Ovary (tissue), 9 donors: ENCODE measurements around the gene KCND2. TPM values are rescaled to one million over a fixed set of nuclear protein-coding genes. Genes with fewer than 3 reads are reported as not detected.
A peak's percentile ranks its signal among the peaks of the same experiment; 100 is the strongest.
"Not testable (repeated sequence)": the region's sequence is repeated elsewhere in the genome, so short reads cannot be mapped to it uniquely, and the experiment has no call there.

ENCODE experiments used
- DNase-seq, 5 donors: peaks; one replicate each; pipeline ENCODE4 v3.0.0-alpha.2; 2019 to 2020
- H3K27ac ChIP-seq, 2 donors: fragments of 200-600 bp; one replicate each; pipeline versions ENCODE4 v1.5.1 to v1.8.0; 2019 to 2022
- H3K27me3 ChIP-seq: fragments of 200-600 bp; one replicate; pipeline ENCODE4 v1.8.0; 2022
- H3K36me3 ChIP-seq: fragments of 200-600 bp; sonication (generic); one replicate; pipeline ENCODE4 v1.5.1; 2019
- H3K4me1 ChIP-seq: one replicate; pipeline ENCODE4 v1.8.1; 2013; ENCODE audit warnings: mild to moderate bottlenecking, moderate library complexity; ENCODE audit not compliant: insufficient read depth
- H3K4me3 ChIP-seq: fragments of 200-600 bp; sonication (generic); one replicate; pipeline ENCODE4 v1.5.1; 2017
- H3K9me3 ChIP-seq, 2 donors: fragments of 200-600 bp in 1 of 2; sonication (generic) in 1 of 2; one replicate each; pipeline versions ENCODE4 v1.5.1 to v1.8.1; 2013 to 2019; ENCODE audit warnings: mild to moderate bottlenecking in 1 of 2, moderate library complexity in 1 of 2
- EP300 ChIP-seq: sonication (generic); formaldehyde crosslinking; IDR thresholded peaks from one replicate; pipeline ENCODE4 v1.6.1; 2017; ENCODE audit warnings: antibody characterized with exemption
- POLR2A ChIP-seq: fragments of 450-650 bp; IDR thresholded peaks from one replicate; pipeline ENCODE4 v1.6.1; 2017; ENCODE audit warnings: antibody characterized with exemption, mild to moderate bottlenecking, moderate library complexity
- WGBS, 3 donors: extraction: QIAGEN DNeasy Blood & Tissue Kit in 1 of 3; methylation state at CpG; one replicate each; pipeline versions ENCODE4 v1.1.5 to v1.1.7; 2013 to 2017; 5-methylcytosine and 5-hydroxymethylcytosine counted together
- intact Hi-C, 4 donors: fragments of 100-400 bp; cut with DNase I; formaldehyde crosslinking; loops; one replicate each; pipeline versions ENCODE4 v1.11.0 to v1.15.1; 2022 to 2023
- polyA plus RNA-seq, 2 donors: library from polyadenylated mRNA; stranded (reverse); fragments of 200-250 nt in 1 of 2; fragments of 350-450 nt in 1 of 2; fragmentation: Illumina TruSeq in 1 of 2; extraction: RNeasy Lipid Tissue Mini Kit (QIAGEN cat#74804) in 1 of 2; gene quantifications; one replicate each; pipeline ENCODE4 v1.2.3, GENCODE V29; 2013 to 2014
- total RNA-seq, 7 donors: library from RNA; depleted of rRNA in 2 of 7; stranded (reverse); fragments of >200 nt in 2 of 7; fragmentation: NEBNext Ultra II Directional in 3 of 7; extraction: Animal tissue kit (Norgen Biotek cat#: 25700) in 3 of 7; gene quantifications; one replicate each; pipeline versions ENCODE4 v1.1.0 to v1.2.4, GENCODE V29; 2016 to 2023
- TF ChIP-seq, protein P1 (sequence below), 3 donors: fragments of 450-650 bp in 2 of 3; fragments of 200-600 bp in 1 of 3; IDR thresholded peaks; one replicate each; pipeline versions ENCODE4 v1.5.1 to v1.8.0; 2016 to 2022; ENCODE audit warnings: antibody characterized with exemption in 3 of 3, mild to moderate bottlenecking in 1 of 3
- donor health status: DM: no; HTN: no; CAD: no; lungs with moderate emphysema.
- donor health status: DM: no; HTN: no; CAD: no.
- donor health status: Bipolar disorder and iron deficiency.
- donor health status: DM: yes; HTN: yes; CAD: no.
- donor health status: DM: no; HTN: no; CAD: no.
- donor health status: DM: yes; HTN: yes; CAD: no.

KCND2 gene
- total and polyA plus RNA-seq, 9 donors, result 3.2 to 14.5 (median 5.4) TPM

DNA sequence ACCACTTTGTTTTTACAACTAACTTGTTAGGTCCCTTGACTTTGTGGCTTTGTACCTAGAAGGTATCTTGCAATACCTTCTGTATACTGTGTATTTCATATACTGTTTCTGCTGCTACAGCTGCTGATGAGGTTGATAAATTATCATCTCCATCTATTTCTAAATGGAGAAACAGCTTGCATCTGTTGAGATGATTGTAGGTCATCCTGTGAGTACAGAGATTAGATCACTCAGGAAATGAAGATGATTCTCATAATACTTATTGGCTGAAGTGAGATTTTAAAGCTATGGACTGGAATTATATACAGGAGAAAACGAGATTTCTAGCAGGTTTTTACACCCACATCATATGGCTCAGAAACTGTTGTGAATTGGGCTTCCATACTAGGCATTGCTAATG, 280.5 kb downstream of the KCND2 start:
- Histone ChIP-seq H3K27ac (no peak overlapping the region), H3K36me3 (no peaks in the 10 kb centered on the region), H3K4me1 (no peaks in the 10 kb centered on the region), H3K4me3 (no peak overlapping the region), H3K27me3 (no peaks in the 10 kb centered on the region), H3K9me3 (no peaks in the 10 kb centered on the region)
- WGBS, 3 donors, result 0 to 52% (median 44%) methylated on average over 1 of the region's 1 CpG
- TF ChIP-seq, protein P1, sequence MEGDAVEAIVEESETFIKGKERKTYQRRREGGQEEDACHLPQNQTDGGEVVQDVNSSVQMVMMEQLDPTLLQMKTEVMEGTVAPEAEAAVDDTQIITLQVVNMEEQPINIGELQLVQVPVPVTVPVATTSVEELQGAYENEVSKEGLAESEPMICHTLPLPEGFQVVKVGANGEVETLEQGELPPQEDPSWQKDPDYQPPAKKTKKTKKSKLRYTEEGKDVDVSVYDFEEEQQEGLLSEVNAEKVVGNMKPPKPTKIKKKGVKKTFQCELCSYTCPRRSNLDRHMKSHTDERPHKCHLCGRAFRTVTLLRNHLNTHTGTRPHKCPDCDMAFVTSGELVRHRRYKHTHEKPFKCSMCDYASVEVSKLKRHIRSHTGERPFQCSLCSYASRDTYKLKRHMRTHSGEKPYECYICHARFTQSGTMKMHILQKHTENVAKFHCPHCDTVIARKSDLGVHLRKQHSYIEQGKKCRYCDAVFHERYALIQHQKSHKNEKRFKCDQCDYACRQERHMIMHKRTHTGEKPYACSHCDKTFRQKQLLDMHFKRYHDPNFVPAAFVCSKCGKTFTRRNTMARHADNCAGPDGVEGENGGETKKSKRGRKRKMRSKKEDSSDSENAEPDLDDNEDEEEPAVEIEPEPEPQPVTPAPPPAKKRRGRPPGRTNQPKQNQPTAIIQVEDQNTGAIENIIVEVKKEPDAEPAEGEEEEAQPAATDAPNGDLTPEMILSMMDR (IDR thresholded peaks at IDR 0.05), result no peak
- no peak for TF ChIP-seq POLR2A
- no peak for TF ChIP-seq EP300
- no peak for DNase-seq
- intact Hi-C loops, result no loop called here

DNA sequence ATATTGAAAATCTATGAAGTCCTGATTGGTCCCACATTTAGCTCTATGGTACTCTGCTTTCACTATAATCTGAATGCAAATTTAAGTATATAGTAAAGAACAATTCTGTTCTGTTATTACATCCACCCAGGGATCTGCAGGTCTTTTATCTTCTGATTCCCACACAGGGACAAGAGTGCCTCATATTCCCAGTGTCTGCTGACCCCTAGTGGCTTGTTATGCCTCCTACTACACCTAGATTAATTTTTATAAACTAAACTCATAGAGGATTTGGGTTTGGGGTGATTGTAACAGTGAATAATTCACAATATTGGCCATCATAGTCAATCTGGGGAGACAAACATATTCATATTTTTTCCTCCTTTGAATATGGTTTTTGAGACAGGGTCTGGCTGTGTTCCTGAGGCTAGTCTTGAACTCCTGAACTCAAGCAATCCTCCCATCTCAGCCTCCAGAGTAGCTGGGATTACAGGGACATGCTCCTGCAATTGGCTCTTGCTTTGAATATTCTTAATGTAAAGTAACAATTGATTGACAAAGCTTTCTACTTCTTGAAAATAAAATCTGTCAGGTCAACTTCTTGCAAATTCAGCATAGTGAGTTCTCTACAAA, 282.1 kb downstream of the KCND2 start:
- H3K9me3 ChIP-seq, result no peaks in the 10 kb centered on the region
- H3K27me3 ChIP-seq, result no peaks in the 10 kb centered on the region
- no peak for TF ChIP-seq EP300
- TF ChIP-seq, protein P1 (IDR thresholded peaks at IDR 0.05), result peak; percentile 18 to 26 (median 26)
- H3K4me1 ChIP-seq, result no peaks in the 10 kb centered on the region
- peak in 3 of 5 donors; percentile 14 to 42 (median 19) for DNase-seq
- intact Hi-C loops, result no loop called here
- no peak overlapping the region for H3K27ac ChIP-seq
- no peak overlapping the region for H3K4me3 ChIP-seq
- no peaks in the 10 kb centered on the region for H3K36me3 ChIP-seq

DNA sequence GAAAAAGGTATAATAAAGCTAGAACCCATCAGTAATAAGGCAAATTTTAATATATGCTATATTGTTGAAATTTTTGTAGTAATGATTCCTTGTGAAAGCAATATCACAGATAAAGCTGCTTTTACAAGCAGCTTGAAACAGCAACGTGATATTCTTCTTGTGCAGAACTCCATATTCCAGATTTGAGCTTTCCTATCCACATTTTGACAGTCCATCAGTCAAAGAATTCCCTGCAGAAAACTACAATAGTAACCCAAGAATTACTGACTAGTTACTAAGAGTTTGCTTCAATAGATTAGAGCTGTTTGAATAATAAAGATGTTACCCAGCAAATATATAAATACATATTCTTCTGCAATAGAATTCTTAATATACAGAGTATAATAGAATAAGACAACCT, 291.2 kb downstream of the KCND2 start:
- intact Hi-C loops, result no loop called here
- H3K9me3 ChIP-seq, result no peaks in the 10 kb centered on the region
- no peak for DNase-seq
- no peaks in the 10 kb centered on the region for H3K36me3 ChIP-seq
- TF ChIP-seq EP300 (no peak), POLR2A (no peak)
- TF ChIP-seq, protein P1 (IDR thresholded peaks at IDR 0.05), result no peak
- H3K4me3 ChIP-seq, result no peak overlapping the region
- H3K27ac ChIP-seq, result no peak overlapping the region
- WGBS, 3 donors, result 84 to 88% (median 85%) methylated on average over 1 of the region's 1 CpG
- no peaks in the 10 kb centered on the region for H3K27me3 ChIP-seq
- H3K4me1 ChIP-seq, result no peaks in the 10 kb centered on the region

DNA sequence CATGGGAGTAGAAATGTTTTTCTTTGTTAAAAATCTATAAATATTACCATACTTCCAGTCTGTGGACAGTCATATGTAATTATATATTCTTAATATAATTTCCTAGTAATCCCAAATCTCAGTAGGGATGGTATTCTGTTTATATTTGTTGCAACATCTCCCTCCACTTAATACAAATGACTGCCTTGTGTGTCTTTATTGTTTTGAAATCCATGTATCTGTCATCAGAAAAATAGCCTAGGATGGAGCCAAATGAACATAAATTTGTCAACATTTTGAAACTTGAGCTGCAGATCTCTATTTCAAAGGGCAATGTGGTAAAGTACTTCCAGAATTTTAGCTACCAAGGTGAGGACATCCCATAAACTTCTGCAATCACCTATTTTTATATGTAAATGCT, 294.2 kb downstream of the KCND2 start:
- Histone ChIP-seq H3K27me3 (no peaks in the 10 kb centered on the region), H3K27ac (no peak overlapping the region), H3K9me3 (no peaks in the 10 kb centered on the region), H3K4me3 (no peak overlapping the region), H3K4me1 (no peaks in the 10 kb centered on the region), H3K36me3 (no peaks in the 10 kb centered on the region)
- TF ChIP-seq, protein P1 (IDR thresholded peaks at IDR 0.05), result no peak
- TF ChIP-seq POLR2A (no peak), EP300 (no peak)
- intact Hi-C loops, result no loop called here
- no peak for DNase-seq

DNA sequence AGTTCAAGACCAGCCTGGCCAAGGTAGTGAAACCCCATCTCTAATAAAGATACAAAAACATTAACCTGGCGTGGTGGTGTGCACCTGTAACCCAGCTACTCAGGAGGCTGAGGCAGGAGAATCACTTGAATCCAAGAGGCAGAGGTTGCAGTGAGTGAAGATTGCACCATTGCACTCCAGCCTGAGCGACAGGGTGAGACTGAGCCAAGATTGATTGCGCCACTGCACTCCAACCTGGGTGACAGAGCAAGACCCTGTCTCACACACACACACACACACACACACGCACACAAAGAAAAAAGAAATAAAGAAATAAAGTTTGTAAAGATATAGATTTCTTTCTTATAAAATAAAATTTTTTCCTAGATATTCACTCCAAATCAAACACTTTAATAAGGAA, 305.7 kb downstream of the KCND2 start:
- 95 to 96% (median 95%) methylated on average over 4 of the region's 4 CpGs for WGBS, 3 donors
- H3K9me3 ChIP-seq, result not testable (repeated sequence)

More for the DNA sequence above, 305.7 kb downstream of the KCND2 start:
- DNase-seq, intact Hi-C loops, H3K36me3 ChIP-seq, H3K4me3 ChIP-seq, H3K27me3 ChIP-seq, H3K4me1 ChIP-seq, H3K27ac ChIP-seq: not testable (repeated sequence)
